A673 (cell line): ENCODE results near the gene BUB3.

Experiments used
- EZH2 ChIP-seq: fragments of 200-600 bp; sonication (generic); IDR thresholded peaks from 2 replicates; pipeline ENCODE4 v1.6.1; 2017; ENCODE audit warnings: borderline replicate concordance, low read depth, mild to moderate bottlenecking, mixed read lengths, antibody characterized with exemption, low read length; ENCODE audit not compliant: poor library complexity, severe bottlenecking
- TF ChIP-seq, protein P1 (sequence below): fragments of 300-800, 200-600 bp; sonication (generic); conservative IDR thresholded peaks from 2 replicates; pipeline ENCODE4 v1.5.1; 2017; ENCODE audit warnings: low read depth, mild to moderate bottlenecking, antibody characterized with exemption, low read length, moderate library complexity, mixed read lengths

- TF ChIP-seq EZH2, result no peak
- TF ChIP-seq, protein P1, sequence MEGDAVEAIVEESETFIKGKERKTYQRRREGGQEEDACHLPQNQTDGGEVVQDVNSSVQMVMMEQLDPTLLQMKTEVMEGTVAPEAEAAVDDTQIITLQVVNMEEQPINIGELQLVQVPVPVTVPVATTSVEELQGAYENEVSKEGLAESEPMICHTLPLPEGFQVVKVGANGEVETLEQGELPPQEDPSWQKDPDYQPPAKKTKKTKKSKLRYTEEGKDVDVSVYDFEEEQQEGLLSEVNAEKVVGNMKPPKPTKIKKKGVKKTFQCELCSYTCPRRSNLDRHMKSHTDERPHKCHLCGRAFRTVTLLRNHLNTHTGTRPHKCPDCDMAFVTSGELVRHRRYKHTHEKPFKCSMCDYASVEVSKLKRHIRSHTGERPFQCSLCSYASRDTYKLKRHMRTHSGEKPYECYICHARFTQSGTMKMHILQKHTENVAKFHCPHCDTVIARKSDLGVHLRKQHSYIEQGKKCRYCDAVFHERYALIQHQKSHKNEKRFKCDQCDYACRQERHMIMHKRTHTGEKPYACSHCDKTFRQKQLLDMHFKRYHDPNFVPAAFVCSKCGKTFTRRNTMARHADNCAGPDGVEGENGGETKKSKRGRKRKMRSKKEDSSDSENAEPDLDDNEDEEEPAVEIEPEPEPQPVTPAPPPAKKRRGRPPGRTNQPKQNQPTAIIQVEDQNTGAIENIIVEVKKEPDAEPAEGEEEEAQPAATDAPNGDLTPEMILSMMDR, result no peak
Observed at GRCh38 chr10:123202506-123202905, 48.3 kb downstream of the BUB3 start.
